IPS DF 4.7 (cell line): ENCODE results near the gene UTP4.
"Not testable (repeated sequence)": the region's sequence is repeated elsewhere in the genome, so short reads cannot be mapped to it uniquely, and the experiment has no call there.

ENCODE experiments used
- DNase-seq: peaks from one replicate; pipeline ENCODE4 v3.0.0-alpha.2; 2013; ENCODE audit warnings: low spot score; ENCODE audit errors: extremely low read depth

UTP4 gene

GRCh38 chr16:69130461-69130860 lies 2.0 kb upstream of the UTP4 start:
- no peak for DNase-seq

GRCh38 chr16:69131167-69131838 lies 1.1 kb upstream of the UTP4 start:
- DNase-seq: no peak

DNA sequence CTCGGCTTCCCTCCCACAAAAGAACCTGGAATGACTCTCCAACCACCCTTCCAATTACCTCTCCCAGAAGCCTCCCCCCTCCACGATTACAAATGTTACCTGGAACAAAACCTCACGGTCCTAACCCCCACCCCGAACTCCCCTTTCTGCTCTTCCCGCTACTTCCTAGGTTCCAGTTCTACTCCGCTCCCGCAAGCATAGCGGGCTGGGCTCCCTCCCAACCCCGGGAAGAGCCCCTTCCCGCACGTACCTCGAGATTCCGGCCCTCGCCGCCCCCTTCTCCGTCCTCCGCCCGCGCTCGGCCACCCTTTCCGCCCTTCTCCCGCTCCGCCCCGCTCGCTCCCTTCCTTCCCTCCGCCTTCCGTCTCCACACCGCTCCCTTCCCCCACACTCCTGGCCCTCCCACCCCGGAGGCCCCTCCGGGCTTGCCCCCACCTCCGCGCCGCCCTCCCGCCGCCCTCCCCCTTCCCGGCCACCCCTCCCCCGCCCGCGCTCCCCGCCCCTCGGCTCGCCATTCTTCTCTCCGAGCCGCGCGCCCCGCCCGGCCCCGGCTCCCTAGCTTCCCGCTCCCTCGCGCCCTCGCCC lies 518 bp upstream of the UTP4 start:
- no peak for DNase-seq

DNA sequence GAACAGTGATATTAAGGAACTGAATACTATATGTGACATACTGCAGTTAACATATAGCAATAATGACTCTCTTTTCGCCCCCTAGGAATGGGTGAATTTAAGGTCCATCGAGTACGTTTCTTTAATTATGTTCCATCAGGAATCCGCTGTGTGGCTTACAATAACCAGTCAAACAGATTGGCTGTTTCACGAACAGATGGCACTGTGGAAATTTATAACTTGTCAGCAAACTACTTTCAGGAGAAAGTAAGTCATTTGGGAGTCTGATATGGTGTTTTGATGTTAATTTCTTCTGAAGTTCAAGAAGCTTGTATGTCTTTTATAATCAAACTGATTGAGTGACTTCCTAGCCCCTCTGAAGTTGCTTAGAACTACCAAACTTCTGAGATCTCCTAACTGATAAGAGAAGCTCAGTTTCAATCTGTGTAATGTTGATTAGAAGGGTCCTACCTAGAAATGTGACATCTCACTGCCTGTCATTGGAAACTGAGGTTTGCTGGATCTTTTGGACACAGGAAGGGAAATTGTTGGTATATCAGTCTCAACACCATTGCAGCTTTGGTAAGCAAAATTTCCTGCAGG lies 1.0 kb downstream of the UTP4 start:
- no peak for DNase-seq

DNA sequence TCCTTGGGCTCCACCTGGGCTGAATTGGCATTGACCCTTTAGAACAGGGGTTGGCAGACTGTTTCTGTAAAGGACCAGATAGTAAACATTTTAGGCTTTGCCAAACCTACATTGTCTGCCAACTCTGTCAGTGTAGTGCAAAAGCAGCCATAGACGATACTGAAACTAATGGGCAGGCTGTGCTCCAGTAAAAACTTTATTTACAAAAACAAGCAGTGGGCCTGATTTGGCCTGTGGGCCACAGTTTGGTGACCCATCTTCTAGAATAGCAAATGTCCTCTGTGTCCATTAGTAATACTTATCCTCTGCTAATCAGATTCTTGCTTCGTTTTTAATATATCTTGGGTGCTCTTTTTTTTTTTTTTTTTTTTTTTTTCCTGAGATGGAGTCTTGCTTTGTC lies 6.2 kb downstream of the UTP4 start:
- DNase-seq: no peak

GRCh38 chr16:69139464-69139863 lies 7.0 kb downstream of the UTP4 start:
- DNase-seq: not testable (repeated sequence)

DNA sequence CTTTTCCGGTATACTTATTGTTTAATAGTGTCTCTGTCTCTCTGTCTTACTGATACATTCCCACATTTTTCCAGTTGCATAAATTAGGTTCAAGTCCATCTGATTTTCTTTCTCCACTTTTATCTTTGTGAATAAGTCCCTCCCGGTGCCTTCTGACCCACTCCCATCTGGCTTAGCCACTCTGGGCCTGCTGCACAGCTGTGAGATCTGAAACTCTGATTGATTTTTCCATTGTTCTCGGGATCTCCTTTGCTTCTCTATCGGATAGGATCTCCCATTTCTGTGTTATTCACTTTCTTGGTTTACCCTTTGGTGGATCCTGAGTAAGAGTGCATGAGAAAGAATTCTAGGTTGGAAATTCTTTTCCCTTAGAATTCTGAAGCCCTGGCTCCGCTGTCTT lies 8.6 kb downstream of the UTP4 start:
- no peak for DNase-seq

GRCh38 chr16:69141936-69142335 lies 9.5 kb downstream of the UTP4 start:
- DNase-seq: no peak

DNA sequence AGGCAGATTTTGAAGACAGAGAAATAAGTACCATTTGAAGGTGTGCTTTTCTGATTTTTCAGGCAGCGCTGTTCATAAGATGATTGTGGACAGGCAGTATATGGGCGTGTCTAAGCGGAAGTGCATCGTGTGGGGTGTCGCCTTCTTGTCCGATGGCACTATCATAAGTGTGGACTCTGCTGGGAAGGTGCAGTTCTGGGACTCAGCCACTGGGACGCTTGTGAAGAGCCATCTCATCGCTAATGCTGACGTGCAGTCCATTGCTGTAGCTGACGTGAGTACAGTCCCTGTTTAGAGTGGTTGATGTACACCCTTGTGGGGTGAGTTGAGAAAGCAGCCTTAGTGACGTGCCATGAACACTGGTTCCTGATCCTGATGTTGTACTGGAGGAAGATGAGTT lies 10.7 kb downstream of the UTP4 start:
- DNase-seq: no peak

GRCh38 chr16:69145658-69146057 lies 13.2 kb downstream of the UTP4 start:
- DNase-seq: no peak

GRCh38 chr16:69149621-69150020 lies 17.2 kb downstream of the UTP4 start:
- not testable (repeated sequence) for DNase-seq

GRCh38 chr16:69150146-69150865 lies 17.9 kb downstream of the UTP4 start:
- DNase-seq: no peak

GRCh38 chr16:69157196-69157595 lies 24.7 kb downstream of the UTP4 start:
- no peak for DNase-seq

GRCh38 chr16:69160192-69160591 lies 27.7 kb downstream of the UTP4 start:
- no peak for DNase-seq

DNA sequence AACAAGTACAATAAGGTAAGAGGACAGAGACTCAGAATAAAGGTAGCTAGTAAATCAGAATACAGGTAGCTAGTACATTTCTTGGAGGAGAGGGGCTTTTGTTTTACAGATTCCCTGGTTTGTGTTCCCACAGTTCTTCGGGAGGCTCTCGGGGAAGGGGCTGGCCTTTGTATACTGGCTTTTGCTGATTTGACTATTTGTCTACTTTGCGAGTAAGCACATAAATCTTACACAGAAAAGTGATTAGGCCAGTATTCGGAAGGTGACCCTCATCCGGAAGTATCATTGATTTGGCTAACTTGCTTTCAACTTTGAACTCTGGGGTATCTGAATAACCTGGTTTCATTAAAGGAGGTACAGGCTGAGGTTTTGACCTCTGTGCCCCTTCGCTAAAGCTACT lies 33.1 kb downstream of the UTP4 start:
- no peak for DNase-seq

DNA sequence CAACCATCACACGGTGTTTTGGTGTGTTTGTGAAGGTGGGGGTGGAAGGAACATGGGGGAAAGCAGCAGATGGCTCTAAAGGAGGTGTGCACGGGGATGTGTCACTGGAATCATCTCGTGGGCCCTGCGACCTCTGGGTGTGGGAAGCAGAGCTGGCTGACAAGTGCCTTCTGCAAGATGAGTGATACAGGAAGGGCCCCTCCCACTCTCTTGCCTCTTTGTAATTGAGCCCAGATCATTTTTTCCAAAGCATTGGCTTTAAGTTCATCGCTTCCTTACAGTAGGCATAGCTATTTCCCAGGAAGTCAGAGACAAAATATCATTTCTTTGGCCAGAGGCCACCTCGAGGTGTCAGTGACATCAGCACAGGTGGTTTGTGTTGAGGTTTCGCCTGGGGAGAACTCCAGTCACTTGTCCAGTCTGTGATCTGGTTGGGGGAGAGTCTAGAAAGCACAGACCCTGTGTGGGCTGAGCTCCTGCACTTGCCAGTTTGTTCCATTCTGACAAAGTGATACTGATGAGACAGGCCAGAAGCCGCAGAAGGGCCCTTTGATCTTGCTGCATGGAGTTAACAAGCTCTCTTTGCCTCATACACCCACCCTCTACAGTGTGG lies 33.9 kb downstream of the UTP4 start:
- DNase-seq: no peak

GRCh38 chr16:69166946-69167930 lies 34.8 kb downstream of the UTP4 start:
- DNase-seq: no peak

- no peak for DNase-seq
These were observed 36.6 kb downstream of the UTP4 start for GRCh38 chr16:69169051-69169450.

GRCh38 chr16:69169607-69170352 lies 37.3 kb downstream of the UTP4 start:
- DNase-seq: no peak
